Activated naive CD8-positive, alpha-beta T cell treated with anti-CD3 and anti-CD28 coated beads, Interleukin-2, amount 50 U/mL, for 16 hours (primary cell): ENCODE measurements around the gene COG3.

ENCODE experiments used
- DNase-seq: peaks from one replicate; pipeline ENCODE4 v3.0.0-alpha.2; 2020; ENCODE audit warnings: low read depth, low spot score

Gene COG3

GRCh38 chr13:45447050-45447661 is 17.6 kb upstream of the COG3 start:
- DNase-seq = no peak

DNA sequence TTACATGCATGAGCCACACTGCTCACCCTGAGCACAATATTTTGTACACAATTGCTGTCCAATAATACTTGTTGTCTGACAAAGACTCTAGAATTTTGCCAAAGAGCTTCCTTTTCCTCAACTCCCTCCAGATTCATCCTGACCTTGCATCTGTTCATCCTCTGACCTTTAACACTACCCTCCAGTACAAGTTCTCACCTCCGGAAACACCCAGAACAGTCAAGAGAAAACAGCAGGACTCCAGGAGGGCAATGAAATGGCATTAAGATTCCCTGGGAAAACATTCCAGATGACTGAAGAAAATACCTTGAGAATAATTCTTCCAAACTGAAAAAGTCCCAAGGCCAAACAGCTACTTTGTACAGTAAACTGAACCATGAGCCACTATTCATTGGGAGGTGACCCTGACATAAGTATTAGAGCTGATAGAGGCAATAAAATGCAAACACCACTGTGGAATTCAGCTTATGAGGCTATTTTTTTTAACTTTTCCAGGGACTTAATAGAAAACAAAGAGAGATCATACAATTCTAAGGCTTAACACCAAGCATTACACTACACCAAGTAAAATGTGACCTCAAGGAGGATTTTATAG is 15.7 kb upstream of the COG3 start:
- DNase-seq = no peak

DNA sequence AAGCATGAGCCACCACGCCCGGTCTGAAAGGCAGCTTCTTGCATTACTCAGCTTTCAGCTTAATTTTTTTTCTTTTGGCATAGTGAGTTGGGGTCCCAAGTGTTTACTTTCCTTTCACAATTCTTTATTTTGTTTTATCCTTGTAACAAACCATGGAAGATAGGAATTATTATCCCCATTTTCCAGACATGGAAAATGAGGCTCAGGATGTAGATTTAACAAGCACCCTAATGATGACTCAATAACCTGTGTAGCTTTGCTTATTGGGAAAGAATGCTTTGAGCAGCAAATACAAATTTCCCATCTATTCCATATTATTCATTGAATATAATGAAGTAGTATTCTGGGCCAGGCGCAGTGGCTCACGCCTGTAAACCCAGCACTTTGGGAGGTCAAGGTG is 13.5 kb upstream of the COG3 start:
- DNase-seq = no peak

DNA sequence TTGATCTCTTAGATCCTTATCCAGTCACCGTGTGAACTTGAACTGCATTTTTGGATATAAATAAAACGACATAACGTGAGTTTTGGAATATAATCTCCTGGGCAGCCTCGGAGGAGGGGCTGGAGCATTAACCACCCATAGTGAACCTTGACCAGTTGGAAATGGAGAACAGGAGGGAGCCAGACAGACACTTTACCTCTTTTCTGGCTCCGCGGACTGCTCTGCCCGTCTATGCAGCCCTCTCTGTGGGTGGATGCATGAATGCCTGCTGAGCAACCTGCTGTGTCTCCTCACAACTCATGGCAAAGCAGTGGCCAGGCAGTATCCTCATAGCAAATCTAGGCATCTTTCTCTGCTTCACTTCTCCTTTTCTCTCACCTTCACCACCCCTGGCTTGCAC is 10.5 kb upstream of the COG3 start:
- DNase-seq = no peak

- DNase-seq = no peak
These were observed 8.4 kb upstream of the COG3 start for GRCh38 chr13:45456196-45456972.

GRCh38 chr13:45464141-45464686 is 525 bp upstream of the COG3 start:
- DNase-seq = no peak

DNA sequence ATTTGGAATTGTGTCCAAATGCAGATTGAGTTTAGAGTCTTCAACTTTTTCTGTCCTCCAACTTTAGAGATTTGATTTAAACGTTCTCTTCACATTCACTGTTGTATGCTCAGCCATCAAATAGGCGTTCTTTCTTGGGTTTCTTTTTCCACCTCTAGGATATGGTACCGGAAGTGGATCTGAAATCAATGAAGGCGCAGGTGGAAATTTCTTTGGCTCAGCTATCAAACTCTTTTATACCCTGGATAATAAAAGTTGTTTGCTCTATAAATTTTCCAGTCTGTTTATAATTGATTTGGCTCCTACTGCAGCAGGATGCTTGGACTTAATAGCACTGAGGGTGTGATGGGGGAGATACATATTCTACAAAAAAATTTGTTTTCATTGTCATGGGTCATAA is 1.6 kb downstream of the COG3 start:
- no peak for DNase-seq

DNA sequence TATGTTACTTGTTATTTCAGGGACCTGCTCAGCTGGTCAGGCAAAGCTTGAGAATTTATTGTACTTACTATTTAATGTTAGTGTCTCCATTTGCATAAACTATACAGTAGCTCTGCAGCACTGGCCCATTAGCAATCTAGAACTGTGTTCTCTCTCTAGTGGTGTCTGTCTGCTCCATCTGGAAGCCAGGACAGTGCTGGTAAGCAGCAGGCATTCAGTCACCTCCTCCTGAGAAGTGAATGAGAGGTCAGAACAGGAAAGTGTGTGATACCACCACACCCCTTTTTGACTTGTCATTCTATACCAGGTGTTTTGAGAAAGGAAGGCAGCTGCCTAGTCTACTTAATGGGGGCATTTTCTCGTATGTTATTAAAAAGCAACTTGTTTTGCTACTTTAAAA is 3.9 kb downstream of the COG3 start:
- no peak for DNase-seq

GRCh38 chr13:45472171-45472705 is 7.5 kb downstream of the COG3 start:
- DNase-seq = no peak

- DNase-seq = no peak
These were observed 8.9 kb downstream of the COG3 start for GRCh38 chr13:45473627-45474026.

- DNase-seq = no peak
These were observed 10.1 kb downstream of the COG3 start for GRCh38 chr13:45474584-45475454.

- DNase-seq = no peak
These were observed 14.9 kb downstream of the COG3 start for GRCh38 chr13:45479661-45480060.

DNA sequence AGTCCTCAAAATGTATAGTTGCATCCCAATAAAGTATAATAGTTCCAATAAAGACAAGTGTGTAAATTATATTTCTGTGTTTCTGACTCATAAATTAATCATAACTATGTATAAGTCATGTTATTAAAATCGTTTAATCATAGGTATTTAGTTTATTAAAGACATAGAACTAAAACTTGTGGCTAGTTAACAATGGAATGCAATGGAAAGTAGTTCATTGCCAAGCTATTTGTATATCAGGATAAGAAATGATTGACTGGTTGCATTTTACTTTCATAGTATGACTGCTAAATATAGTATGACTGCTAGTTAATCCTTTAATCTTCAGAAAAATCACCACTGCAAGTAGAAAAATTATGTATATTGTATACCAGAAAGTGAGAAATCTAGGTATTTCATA is 16.9 kb downstream of the COG3 start:
- no peak for DNase-seq

- no peak for DNase-seq
These were observed 17.9 kb downstream of the COG3 start for GRCh38 chr13:45482571-45483173.

- DNase-seq = no peak
These were observed 22.9 kb downstream of the COG3 start for GRCh38 chr13:45487604-45488003.

GRCh38 chr13:45490068-45490467 is 25.3 kb downstream of the COG3 start:
- DNase-seq = no peak

DNA sequence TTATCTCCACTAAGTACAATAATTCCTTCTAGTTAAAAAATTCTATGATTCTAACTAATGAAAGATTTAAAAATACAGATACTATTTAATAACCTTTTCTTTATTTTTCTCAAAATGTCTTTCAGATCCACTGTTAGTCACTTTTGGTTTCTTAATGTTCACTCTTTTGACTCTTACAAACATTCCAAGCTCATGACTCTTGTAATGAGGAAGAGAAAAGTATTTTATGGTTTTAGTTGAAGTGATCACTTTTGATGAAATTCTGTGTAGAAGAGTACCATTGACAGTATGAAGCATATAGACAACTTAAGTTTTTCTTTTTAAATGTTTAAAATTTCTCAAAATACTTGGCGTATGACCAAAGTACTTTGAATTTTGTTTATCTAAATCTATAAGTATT is 27.8 kb downstream of the COG3 start:
- no peak for DNase-seq

DNA sequence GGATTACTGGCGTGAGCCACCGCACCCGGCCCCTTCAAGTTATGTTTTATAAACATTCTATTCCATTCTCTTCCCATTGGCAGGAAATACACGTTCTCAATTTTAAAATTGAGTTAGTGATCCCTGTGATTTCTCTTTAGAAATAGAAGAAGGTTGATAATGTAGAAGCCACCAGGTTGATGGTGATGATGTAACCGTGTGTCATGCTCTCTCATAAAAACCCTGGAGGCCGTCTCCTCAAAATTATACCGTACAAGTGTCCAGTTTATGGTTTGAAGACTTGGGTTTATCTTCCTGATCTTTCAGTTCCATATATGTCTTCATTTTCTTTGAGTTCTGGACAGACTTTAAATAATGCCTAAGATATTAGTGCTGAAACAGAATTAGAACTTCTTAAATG is 32.2 kb downstream of the COG3 start:
- no peak for DNase-seq

GRCh38 chr13:45500492-45501174 is 35.9 kb downstream of the COG3 start:
- DNase-seq = no peak

DNA sequence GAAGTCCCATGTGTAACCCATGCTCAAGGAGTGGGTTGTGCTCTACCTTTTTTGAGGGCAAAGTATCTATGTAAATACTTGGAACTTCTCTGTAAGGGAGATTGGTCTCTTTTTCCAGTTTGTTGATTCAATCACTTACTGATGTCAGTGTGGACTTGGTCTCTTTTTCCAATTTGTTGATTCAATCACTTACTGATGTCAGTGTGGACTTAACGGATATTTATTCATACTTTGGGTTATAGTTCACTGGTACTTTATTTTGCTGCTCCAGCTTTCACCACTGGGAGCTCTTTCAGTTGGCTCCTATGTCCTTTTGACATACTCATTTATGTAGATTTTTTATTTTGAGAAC is 36.4 kb downstream of the COG3 start:
- DNase-seq = no peak

GRCh38 chr13:45503658-45504057 is 38.9 kb downstream of the COG3 start:
- no peak for DNase-seq
